Measurements from ENCODE around the gene BLVRA.

DNA sequence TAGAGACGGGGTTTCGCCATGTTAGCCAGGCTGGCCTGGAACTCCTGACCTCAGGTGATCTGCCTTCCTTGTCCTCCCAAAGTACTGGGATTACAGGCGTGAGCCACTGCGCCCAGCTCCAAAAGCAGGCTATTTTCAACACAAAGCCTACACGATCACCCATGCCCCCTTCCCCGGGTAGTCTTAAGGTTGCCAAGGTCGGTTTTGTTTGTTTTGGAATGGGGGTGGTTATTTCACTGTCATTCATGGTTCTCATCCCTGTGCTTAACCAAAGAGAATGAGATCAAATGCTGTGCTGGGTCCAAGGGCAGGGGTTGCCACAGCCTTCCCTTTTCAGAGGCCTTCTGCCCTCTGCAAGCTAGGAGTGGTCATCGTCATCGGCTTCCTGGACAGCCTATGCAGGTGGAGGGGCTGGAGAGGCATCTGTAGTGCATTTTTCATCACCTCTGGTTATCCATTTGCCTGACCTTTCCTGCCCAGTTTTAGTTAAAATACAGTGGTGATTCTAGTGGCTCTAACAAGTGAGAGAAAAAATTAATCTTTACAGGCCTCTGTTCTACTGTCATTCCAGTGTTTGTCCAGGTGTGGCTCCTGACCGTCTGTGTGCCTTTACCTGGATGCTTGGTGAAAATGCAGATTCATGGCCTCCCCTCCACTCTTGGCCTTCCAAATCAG, 11.4 kb downstream of the BLVRA start:
- TF ChIP-seq POLR2AphosphoS5 (IDR thresholded peaks at IDR 0.05; ENCODE audit: low read depth, low read length) (no peak), TAF1 (IDR thresholded peaks at IDR 0.05; ENCODE audit: low read depth, low read length) (no peak)
